Skeletal muscle tissue (tissue), 4 donors: ENCODE measurements around the gene KCNK15. TPM values are rescaled to one million over a fixed set of nuclear protein-coding genes. Genes with fewer than 3 reads are reported as not detected.
A peak's percentile ranks its signal among the peaks of the same experiment; 100 is the strongest.

Experiments
- H3K27ac ChIP-seq: one replicate; pipeline ENCODE4 v1.7.0; 2013; ENCODE audit warnings: mild to moderate bottlenecking, low read depth, low read length, inconsistent platforms
- H3K27me3 ChIP-seq, 3 donors: one replicate each; pipeline ENCODE4 v1.7.0; 2013; ENCODE audit warnings: low read length in 3 of 3; ENCODE audit not compliant: control insufficient read depth in 3 of 3, insufficient read depth in 3 of 3
- H3K36me3 ChIP-seq, 3 donors: one replicate each; pipeline ENCODE4 v1.7.0; 2013; ENCODE audit warnings: low read length in 3 of 3; ENCODE audit not compliant: control insufficient read depth in 3 of 3, insufficient read depth in 3 of 3
- H3K4me1 ChIP-seq, 3 donors: one replicate each; pipeline ENCODE4 v1.7.0; 2013; ENCODE audit warnings: low read length in 3 of 3, mild to moderate bottlenecking in 3 of 3; ENCODE audit not compliant: control insufficient read depth in 3 of 3, insufficient read depth in 3 of 3
- H3K4me3 ChIP-seq, 3 donors: one replicate each; pipeline ENCODE4 v1.7.0; 2013; ENCODE audit warnings: low read length in 3 of 3
- H3K9ac ChIP-seq, 3 donors: one replicate each; pipeline ENCODE4 v1.7.0; 2013; ENCODE audit warnings: low read length in 3 of 3, mild to moderate bottlenecking in 3 of 3, moderate library complexity in 2 of 3, low read depth in 1 of 3
- H3K9me3 ChIP-seq, 3 donors: one replicate each; pipeline ENCODE4 v1.7.0; 2013; ENCODE audit warnings: low read length in 3 of 3; ENCODE audit not compliant: control insufficient read depth in 3 of 3
- total RNA-seq: library from RNA; depleted of rRNA; stranded (reverse); fragments of >200 nt; gene quantifications from one replicate; pipeline ENCODE4 v1.2.3, GENCODE V29; 2014
- donor health status: Osteomylitis.

The KCNK15 gene
- total RNA-seq, 1 donor from 2014 or later = under 0.01 TPM

GRCh38 chr20:44714701-44715498, 30.8 kb upstream of the KCNK15 start, which contains the start of gene CCN5:
Gene CCN5 (plus strand): TSS chr20:44715369. CDS start chr20:44715391, 22 bp downstream.
- Histone ChIP-seq H3K27me3 (no peaks in the 10 kb centered on the region), H3K4me3 (peak within 1 kb of the TSS; percentile 56 to 67 (median 67)), H3K9ac (peak within 1 kb of the TSS; percentile 20 to 82 (median 73)), H3K27ac (peak within 1 kb of the TSS; percentile 59), H3K9me3 (no peaks in the 10 kb centered on the region), H3K36me3 (peaks cover 0 to 2% (median 0%) of the 10 kb centered on the region in 3 donors), H3K4me1 (peaks cover 24 to 31% (median 29%) of the 10 kb centered on the region in 3 donors)

GRCh38 chr20:44715499-44716308, 30.0 kb upstream of the KCNK15 start:
- Histone ChIP-seq H3K9me3 (no peaks in the 10 kb centered on the region), H3K36me3 (peaks cover 0 to 3% (median 0%) of the 10 kb centered on the region in 3 donors), H3K4me1 (peaks cover 29 to 37% (median 33%) of the 10 kb centered on the region in 3 donors), H3K4me3 (peak overlapping the region; percentile 56 to 67 (median 67)), H3K9ac (peak overlapping the region in 2 of 3 donors; percentile 4 to 82), H3K27ac (peak overlapping the region; percentile 0), H3K27me3 (no peaks in the 10 kb centered on the region)

- H3K27me3 ChIP-seq = no peaks in the 10 kb centered on the region
- H3K9me3 ChIP-seq = no peaks in the 10 kb centered on the region
- H3K9ac ChIP-seq = peak overlapping the region in 2 of 3 donors; percentile 5 to 82
- H3K4me1 ChIP-seq = peaks cover 31 to 39% (median 35%) of the 10 kb centered on the region in 3 donors
- H3K27ac ChIP-seq = peak overlapping the region; percentile 0
- H3K36me3 ChIP-seq = peaks cover 0 to 4% (median 0%) of the 10 kb centered on the region in 3 donors
- peak overlapping the region; percentile 56 to 67 (median 67) for H3K4me3 ChIP-seq
Measured at GRCh38 chr20:44716309-44717106, 29.2 kb upstream of the KCNK15 start.

- Histone ChIP-seq H3K4me3 (peak overlapping the region in 1 of 3 donors; percentile 51), H3K27ac (no peak overlapping the region), H3K9me3 (no peaks in the 10 kb centered on the region), H3K9ac (peak overlapping the region in 1 of 3 donors; percentile 8), H3K36me3 (peaks cover 0 to 4% (median 0%) of the 10 kb centered on the region in 3 donors), H3K27me3 (no peaks in the 10 kb centered on the region), H3K4me1 (peaks cover 31 to 39% (median 35%) of the 10 kb centered on the region in 3 donors)
Measured at GRCh38 chr20:44717986-44718385, 27.7 kb upstream of the KCNK15 start.

- no peak overlapping the region for H3K9ac ChIP-seq
- H3K4me3 ChIP-seq = no peak overlapping the region
- no peak overlapping the region for H3K27ac ChIP-seq
- peaks cover 19 to 26% (median 23%) of the 10 kb centered on the region in 3 donors for H3K4me1 ChIP-seq
- peaks cover 0 to 13% (median 0%) of the 10 kb centered on the region in 3 donors for H3K36me3 ChIP-seq
- no peaks in the 10 kb centered on the region for H3K27me3 ChIP-seq
- H3K9me3 ChIP-seq = no peaks in the 10 kb centered on the region
Measured at GRCh38 chr20:44719841-44720240, 25.8 kb upstream of the KCNK15 start.

GRCh38 chr20:44720621-44720996, 25.1 kb upstream of the KCNK15 start:
- H3K36me3 ChIP-seq = peaks cover 0 to 13% (median 0%) of the 10 kb centered on the region in 3 donors
- no peak overlapping the region for H3K9ac ChIP-seq
- H3K4me1 ChIP-seq = peaks cover 12 to 19% (median 15%) of the 10 kb centered on the region in 3 donors
- no peak overlapping the region for H3K4me3 ChIP-seq
- H3K27me3 ChIP-seq = no peaks in the 10 kb centered on the region
- no peak overlapping the region for H3K27ac ChIP-seq
- H3K9me3 ChIP-seq = no peaks in the 10 kb centered on the region

GRCh38 chr20:44720997-44721784, 24.5 kb upstream of the KCNK15 start:
- H3K27me3 ChIP-seq = no peaks in the 10 kb centered on the region
- no peak overlapping the region for H3K9ac ChIP-seq
- no peaks in the 10 kb centered on the region for H3K9me3 ChIP-seq
- H3K4me3 ChIP-seq = no peak overlapping the region
- peaks cover 9 to 13% (median 10%) of the 10 kb centered on the region in 3 donors for H3K4me1 ChIP-seq
- H3K27ac ChIP-seq = no peak overlapping the region
- peaks cover 0 to 13% (median 3%) of the 10 kb centered on the region in 3 donors for H3K36me3 ChIP-seq

GRCh38 chr20:44721785-44722054, 23.9 kb upstream of the KCNK15 start:
- H3K9ac ChIP-seq = no peak overlapping the region
- peaks cover 6 to 9% (median 9%) of the 10 kb centered on the region in 3 donors for H3K4me1 ChIP-seq
- peaks cover 0 to 13% (median 3%) of the 10 kb centered on the region in 3 donors for H3K36me3 ChIP-seq
- H3K27ac ChIP-seq = no peak overlapping the region
- no peaks in the 10 kb centered on the region for H3K9me3 ChIP-seq
- no peaks in the 10 kb centered on the region for H3K27me3 ChIP-seq
- H3K4me3 ChIP-seq = no peak overlapping the region

GRCh38 chr20:44722990-44723389, 22.7 kb upstream of the KCNK15 start:
- no peak overlapping the region for H3K27ac ChIP-seq
- no peak overlapping the region for H3K4me3 ChIP-seq

More at GRCh38 chr20:44722990-44723389, 22.7 kb upstream of the KCNK15 start:
- peaks cover 0 to 16% (median 3%) of the 10 kb centered on the region in 3 donors for H3K36me3 ChIP-seq
- no peaks in the 10 kb centered on the region for H3K9me3 ChIP-seq
- H3K9ac ChIP-seq = no peak overlapping the region
- H3K27me3 ChIP-seq = no peaks in the 10 kb centered on the region
- H3K4me1 ChIP-seq = peaks cover 6 to 9% (median 9%) of the 10 kb centered on the region in 3 donors
